GM18873 (cell line): Measurements from ENCODE around the gene FNIP2.
"Not testable (repeated sequence)": the region's sequence is repeated elsewhere in the genome, so short reads cannot be mapped to it uniquely, and the experiment has no call there.

ENCODE experiments used
- ATAC-seq: cut with Tn5 transposase; IDR thresholded peaks from one replicate; pipeline ENCODE4 v1.9.1; 2021; ENCODE audit warnings: mild to moderate bottlenecking, moderate library complexity, moderate number of reproducible peaks; ENCODE audit not compliant: unreplicated experiment, low FRiP score

Gene FNIP2

DNA sequence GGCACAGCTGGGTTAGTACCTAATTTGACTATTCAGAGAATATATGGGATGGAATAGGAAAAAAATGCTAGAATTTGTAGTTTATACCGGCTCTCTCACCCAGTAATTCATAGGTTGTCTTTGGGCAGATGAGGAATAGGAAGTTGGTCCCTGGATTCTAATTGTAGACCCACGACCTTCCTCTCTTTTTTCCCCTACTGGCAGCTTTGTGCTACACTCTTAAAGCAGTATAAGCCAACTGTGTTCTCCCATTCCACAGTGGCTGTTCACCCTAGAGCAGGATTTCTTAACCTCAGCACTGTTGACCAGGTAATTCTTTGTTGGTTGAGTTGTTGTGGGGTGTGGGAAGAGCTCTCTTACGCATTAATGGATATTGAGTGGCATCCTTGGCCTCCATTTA, 92.9 kb downstream of the FNIP2 start:
- no peak for ATAC-seq

DNA sequence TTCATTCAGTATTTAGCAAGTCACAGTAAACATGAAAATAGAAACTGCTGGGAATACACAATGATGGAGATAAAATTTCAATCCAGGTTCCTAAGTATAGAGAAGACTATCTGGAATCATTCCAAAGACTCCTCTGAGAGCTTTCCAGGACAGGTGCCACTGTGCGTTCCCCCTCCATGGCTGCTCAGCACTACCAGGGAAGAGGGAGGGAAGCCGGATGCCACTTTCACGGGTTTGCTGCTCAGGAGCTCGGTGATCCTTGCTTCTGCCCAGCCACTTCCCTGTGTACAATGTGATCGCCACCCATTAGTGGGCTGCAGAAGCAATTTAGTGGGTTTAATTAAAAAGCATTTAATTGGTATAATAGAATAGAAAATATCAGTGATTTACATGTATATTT, 94.5 kb downstream of the FNIP2 start:
- ATAC-seq, result no peak

DNA sequence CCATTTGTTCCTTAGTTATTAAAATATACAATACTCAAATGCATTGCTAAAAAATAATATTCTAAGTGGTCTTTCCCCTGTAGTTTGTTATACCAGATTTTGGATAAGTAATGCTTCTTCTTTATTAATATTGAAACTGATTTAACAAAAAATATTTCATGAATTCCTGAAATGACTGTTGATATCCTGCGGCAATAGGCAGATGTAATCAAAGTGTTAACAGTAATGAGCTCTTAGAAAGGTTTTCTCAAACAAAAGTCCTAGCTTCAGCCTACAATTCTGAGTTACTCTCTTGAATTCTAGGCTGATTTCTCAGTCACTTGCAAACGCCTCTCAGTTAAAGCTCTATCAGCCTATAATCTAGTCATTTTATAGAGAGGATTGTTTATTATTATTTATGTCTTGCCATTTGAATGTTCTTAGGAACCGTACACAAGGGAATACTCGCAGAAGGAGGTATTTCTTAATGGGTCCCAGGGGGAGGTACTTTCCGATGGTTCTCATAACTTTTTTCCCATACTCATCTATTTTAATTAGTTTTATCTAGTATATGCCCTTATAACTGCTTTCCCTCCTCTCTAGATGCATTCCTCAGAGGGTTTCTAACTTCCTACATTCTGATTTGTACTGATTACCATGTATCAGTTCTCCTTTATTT, 96.8 kb downstream of the FNIP2 start:
- ATAC-seq, result no peak

DNA sequence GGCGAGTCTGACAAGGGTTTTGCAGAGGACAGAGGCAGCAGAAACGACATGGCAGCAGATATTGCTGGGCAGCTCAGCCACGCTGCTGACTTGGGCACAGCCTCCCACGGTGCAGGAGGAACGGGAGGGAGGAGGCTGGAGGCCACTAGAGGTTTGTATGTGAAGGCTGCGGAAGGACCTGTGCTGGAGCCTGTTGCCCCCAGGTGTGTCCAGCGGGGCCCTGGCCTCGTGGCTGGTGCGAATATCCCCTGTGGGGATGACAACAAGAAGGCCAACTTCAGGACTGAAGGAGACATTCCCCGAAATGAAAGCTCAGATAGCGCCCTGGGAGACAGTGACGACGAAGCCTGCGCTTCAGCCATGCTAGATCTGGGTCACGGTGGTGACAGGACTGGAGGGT, 100.2 kb downstream of the FNIP2 start:
- no peak for ATAC-seq

DNA sequence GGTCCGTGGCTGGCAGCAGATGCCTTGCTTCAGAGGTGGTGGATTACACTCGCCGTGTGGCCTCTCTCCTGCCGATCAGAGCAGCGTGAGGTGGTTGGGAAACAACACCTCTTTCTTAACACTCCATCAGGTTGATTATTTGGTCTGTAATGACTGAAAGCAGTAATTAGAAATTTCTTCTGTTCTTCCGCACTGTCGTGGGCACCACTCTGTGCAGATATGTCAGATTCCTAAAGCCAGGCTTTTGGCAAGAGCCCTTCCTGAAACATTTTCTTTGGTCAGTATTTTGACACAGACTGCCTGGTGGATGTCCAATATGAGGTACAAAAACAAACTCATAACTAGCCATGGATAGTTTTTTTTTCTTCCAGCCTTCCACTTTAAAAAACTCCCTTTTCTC, 100.9 kb downstream of the FNIP2 start:
- no peak for ATAC-seq

DNA sequence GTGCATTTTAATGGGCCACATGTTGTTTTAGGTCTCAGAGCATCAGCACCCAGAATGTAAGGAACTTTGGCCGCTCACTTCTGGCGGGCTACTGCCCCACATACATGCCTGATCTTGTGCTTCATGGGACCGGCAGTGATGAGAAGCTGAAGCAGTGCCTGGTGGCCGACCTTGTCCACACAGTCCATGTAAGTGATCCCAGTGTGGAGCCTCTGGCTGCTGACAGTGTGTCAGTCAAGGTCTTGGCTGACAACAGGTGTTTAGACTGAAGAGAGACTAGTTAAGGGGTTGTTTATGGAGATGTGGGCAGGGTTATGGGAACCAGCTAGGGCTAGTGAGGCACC, 101.4 kb downstream of the FNIP2 start:
- no peak for ATAC-seq

DNA sequence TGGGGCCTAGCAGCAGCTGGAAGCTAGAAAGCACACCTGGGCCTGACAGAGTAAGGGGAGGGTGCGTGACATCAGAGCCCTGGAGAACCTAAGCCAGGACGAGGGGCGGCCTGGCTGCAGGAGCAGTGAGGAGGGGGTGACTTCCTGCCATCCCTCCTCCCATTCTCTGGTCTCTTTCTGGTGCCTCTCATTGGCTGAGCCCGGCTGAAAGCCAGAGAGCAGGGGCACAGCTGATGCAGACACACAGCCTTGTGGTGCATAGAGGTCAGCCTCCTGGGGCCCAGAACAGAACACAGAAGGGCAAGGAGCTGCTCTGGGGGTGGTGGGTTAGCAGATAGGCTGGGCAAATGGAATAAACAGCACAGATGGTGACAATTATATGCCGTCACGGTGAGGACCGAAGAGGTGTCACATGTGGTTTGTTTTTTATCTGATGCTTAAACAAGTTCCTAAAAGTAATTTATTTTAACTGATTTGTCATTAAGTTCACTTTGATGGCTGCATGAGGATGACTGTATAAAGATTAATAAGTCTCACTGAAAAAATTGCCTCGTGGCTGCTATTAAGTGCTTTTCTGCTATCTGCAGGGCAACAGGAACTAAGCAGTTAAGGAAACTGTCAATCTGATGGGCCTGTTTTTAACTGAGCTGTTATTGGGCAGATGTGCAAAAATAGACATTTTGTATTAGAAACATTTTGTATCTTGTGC, 102.0 kb downstream of the FNIP2 start:
- ATAC-seq, result no peak

DNA sequence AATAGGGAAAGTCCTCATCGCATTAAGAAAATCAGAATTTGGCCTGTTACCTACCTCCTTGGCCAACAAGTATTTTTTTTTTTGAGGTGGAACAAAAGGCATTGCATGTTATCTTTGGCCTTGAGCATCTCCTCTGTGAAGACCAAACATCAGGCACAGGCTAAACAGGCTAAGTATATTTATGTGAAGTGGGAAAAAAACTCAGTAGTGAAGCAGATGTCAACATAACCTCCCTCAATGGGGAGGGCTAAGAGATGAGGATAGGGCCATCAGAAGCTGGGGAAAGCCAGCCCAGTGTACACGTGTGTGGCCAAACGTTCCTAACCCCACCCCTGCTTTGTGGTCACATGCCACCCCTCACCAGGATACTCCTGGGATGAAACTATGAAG, 102.5 kb downstream of the FNIP2 start:
- ATAC-seq, result no peak

DNA sequence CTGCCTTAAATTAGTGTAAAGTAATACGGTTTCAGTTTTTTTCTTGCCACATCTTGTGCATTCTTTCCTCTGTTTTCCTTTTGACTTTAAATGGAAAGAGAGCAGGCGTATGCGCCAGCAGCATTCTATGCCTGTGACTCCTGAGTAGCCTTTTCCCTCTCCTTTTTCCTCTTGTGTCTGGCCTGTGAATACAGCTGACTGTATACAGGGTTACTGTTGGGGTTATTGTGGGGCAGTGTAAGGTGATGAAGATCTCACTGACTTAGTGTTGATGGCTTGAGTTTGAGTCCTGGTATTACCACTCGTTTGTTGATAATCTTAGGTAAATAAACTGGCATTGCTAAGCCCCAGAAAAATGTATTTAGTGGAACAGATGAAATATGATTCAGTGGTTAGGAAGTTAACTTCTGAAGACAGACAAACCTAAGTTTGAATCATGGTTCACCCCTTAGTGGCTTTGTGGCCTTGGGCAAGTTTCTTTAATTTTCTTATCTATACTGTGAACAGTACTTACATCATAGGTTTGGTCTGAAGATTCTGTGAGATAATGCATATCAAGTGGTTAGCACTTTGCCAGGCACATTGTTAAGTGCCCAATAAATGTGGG, 105.1 kb downstream of the FNIP2 start:
- no peak for ATAC-seq

DNA sequence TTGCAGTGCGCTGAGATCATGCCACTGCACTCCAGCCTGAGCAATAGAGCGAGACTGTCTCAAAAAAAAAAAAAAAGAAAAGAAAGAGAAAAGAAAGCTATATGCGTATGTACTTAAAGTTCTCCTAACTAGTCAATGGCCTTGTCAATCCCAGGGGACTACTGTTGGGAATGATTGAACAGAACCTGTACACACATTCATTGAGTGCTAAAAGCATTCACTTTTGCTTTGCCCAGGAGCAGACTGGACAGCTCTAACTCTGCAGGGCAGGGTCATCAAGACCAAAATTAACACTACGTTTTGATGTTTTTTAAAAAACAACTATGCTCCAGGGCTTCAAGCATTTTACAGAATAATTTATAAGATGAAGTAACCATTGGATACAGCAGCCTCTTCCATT, 106.2 kb downstream of the FNIP2 start:
- no peak for ATAC-seq

DNA sequence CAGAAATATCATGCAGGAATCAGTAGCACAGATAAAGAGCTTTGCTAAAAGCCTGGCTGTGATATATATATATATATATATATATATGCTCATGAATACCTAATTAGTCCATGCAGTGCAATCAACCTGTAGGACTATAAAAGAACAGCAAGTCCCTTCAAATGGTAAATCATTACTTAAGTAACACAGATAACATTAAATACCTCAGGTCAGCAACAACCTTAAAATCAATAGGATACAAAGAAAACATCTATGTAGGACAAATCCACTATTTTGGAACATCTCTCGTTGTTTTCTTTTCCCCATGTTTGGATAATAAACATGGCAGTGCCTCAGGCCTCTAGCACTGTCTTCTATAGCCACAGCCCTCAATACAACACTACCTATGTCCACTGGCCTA, 106.6 kb downstream of the FNIP2 start:
- no peak for ATAC-seq

DNA sequence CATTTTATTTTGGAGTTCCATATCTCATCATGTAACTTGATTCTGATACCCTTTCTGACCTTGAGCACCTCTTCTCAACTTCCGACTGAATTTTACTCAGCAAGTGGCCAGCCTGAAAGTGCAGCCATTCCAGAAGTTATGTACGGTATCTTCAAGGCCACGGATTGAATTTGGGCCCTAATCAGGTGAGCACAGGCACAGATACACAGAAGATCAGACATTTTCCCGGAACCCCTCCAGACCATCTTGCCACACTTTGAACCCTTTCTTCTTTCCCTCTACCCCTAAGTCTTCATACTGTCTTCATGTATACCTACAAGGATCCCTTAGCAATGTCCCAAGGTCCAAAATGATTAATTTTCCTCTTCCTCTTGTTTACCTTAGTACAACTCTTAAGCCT, 108.2 kb downstream of the FNIP2 start:
- no peak for ATAC-seq

DNA sequence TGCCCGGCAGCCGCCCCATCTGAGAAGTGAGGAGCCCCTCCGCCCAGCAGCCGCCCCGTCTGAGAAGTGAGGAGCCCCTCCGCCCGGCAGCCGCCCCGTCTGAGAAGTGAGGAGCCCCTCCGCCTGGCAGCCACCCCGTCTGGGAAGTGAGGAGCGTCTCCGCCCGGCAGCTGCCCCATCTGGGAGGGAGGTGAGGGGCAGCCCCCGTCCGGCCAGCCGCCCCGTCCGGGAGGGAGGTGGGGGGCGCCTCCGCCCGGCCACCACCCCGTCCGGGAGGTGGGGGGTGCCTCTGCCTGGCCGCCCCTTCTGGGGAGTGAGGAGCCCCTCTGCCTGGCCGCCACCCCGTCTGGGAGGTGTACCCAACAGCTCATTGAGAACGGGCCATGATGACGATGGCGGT, 113.3 kb downstream of the FNIP2 start:
- not testable (repeated sequence) for ATAC-seq

DNA sequence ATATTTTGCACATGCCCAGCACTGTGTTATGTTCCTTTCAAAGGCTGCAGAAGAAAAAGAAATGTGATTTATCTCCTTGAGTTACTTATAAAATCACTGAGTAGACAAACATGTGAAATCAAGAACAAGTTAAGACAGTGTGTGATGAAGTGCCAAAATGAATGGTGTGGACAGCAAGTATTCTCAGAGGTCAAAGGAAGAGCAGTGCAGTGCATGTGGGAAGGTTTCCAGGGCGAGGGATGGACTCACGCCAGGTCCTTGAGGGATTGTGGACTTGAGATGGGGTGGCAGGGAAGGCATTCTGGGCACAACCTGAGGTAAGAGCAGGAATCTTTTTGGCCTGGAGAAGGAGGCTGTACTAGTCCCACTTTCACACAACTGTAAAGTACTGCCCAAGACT, 115.5 kb downstream of the FNIP2 start:
- no peak for ATAC-seq

DNA sequence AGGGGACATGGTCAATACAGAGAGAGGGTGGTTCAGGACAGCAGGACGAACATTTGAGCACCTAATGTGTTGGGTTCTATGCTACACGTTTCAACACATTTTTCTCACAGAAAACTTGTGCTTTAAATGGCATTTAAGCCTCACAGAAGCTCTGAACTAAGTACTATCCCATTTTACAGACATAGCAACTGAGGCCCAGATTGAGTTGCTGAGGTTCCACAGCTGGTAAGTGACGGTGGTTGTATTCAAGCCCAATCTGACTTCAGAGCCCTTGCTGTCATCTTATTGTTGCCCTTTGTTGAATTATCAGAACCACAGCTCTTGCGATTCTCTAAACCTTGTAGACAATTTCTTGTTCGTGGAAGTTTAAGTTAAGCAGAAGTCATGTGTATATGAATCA, 116.7 kb downstream of the FNIP2 start:
- no peak for ATAC-seq

DNA sequence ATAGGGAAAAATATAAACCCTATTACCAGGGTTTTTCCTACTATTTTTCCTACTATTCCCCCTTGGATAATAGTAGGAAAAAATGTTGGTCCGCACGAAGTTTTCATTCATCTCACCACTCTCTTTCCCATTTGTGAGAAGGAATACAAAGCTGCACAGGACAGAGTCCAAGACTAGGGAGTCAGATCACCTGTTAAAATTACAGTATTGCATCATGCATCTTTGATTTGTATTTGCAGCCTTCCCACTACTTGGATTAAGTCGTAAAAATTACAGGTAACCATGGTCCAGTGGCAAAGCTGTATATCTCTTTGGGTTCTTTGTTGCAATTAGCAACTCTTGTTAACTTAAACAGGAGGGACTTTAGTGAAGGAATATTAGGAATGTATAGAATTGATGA, 121.5 kb downstream of the FNIP2 start:
- no peak for ATAC-seq

DNA sequence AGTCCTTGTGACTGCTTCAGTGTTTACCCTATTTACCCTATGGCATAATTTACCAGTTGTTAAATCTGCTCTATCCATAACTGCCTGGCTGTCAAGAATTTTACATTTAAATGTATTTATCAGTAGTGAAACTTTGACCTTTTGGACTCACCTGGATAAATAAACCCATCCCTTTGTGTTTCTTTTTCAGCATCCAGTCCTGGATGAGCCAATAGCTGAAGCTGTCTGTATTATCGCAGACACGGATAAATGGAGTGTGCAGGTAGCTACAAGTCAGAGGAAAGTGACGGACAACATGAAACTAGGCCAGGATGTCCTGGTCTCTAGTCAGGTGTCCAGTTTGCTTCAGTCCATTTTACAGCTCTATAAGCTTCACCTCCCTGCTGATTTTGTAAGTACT, 122.4 kb downstream of the FNIP2 start:
- no peak for ATAC-seq

DNA sequence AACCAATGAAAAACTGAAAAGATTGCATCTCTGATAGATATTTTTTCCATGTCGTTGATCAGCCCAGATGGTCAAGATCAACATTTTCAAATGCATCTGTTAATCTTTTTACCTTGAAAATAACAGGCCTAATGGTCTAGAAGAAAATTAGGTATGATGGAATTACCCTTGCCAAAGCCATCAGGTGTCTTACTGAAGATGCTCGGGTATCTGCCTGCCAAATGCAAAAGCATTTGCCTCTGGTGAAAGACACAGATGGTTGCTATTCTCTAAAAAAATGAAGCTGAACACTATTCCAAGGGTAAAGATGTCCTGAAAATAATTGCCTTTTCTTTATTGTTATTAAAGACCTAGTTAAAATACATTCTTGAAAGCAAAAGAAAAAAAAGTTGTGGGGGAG, 126.0 kb downstream of the FNIP2 start:
- ATAC-seq, result no peak

DNA sequence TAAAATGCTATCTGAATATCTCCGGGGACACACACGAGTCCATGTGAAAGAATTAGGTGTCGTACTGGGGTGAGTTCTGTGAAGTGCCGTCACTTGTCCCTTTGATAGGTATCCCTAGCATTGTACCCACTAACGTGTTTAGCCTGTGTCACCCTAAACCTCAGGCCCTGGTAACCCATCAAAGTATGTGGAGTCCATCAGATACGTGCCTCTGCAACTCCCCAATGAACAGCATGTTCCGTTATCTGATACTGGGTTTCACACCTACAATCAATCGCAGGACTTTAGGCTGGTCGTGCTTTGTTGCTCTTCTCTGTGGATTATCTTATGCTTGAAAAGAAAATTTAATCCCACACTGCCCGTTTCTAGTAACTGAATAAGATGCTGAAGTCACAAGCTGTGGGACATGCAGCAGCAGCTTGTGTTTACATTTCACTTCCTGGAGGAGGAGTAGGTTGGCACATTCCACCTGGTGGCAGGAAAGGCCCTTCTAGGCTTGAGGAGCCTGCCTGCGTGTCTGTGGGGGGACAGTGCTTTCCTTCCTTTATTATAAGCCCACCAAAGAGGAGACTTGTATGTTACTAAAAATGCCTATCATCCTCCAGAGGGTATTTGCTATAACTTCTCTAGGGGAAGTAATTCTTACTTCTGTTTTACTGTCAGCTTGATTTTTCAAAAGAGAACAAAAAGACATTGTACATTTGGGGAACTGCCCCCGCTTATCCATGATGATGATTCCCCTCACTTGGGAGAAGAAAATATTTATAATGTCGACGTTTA, 127.2 kb downstream of the FNIP2 start:
- ATAC-seq, result no peak

DNA sequence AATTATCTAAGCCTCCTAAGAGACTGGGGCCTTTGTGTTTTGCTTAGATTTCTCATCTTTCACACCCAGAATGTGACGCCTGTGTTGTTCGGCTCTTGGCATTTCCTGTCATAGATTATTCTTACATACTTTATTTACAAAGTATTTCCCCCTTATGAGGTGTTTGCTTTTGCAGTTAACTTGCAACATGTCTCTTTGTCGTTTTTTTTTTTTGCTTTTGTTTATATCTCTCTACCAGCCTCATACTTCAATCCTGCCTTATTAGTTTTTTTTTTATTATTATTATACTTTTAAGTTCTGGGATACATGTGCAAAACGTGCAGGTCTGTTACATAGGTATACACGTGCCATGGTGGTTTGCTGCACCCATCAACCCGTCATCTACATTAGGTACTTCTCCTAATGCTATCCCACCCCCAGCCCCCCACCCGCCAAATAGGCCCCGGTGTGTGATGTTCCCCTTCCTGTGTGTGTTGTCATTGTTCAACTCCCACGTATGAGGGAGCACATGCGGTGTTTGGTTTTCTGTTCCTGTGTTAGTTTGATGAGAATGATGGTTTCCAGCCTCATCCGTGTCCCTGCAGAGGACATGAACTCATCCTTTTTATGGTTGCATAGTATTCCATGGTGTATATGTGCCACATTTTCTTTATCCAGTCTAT, 127.9 kb downstream of the FNIP2 start:
- ATAC-seq, result not testable (repeated sequence)

DNA sequence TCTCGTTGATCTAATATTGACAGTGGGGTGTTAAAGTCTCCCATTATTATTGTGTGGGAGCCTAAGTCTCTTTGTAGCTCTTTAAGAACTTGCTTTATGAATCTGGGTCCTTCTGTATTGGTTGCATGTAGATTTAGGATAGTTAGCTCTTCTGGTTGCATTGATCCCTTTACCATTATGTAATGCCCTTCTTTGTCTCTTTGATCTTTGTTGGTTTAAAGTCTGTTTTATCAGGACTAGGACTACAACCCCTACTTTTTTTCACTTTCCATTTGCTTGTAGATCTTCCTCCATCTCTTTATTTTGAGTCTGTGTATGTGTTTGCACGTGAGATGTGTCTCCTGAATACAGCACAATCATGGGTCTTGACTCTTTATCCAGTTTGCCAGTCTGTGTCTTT, 131.6 kb downstream of the FNIP2 start:
- not testable (repeated sequence) for ATAC-seq
